DMS53 (cell line): ENCODE data around the gene DLGAP4.

ENCODE experiments used
- DNase-seq: peaks from one replicate; lab custom pipeline; 2025; lab: John Stamatoyannopoulos, UW

The DLGAP4 gene, protein sequence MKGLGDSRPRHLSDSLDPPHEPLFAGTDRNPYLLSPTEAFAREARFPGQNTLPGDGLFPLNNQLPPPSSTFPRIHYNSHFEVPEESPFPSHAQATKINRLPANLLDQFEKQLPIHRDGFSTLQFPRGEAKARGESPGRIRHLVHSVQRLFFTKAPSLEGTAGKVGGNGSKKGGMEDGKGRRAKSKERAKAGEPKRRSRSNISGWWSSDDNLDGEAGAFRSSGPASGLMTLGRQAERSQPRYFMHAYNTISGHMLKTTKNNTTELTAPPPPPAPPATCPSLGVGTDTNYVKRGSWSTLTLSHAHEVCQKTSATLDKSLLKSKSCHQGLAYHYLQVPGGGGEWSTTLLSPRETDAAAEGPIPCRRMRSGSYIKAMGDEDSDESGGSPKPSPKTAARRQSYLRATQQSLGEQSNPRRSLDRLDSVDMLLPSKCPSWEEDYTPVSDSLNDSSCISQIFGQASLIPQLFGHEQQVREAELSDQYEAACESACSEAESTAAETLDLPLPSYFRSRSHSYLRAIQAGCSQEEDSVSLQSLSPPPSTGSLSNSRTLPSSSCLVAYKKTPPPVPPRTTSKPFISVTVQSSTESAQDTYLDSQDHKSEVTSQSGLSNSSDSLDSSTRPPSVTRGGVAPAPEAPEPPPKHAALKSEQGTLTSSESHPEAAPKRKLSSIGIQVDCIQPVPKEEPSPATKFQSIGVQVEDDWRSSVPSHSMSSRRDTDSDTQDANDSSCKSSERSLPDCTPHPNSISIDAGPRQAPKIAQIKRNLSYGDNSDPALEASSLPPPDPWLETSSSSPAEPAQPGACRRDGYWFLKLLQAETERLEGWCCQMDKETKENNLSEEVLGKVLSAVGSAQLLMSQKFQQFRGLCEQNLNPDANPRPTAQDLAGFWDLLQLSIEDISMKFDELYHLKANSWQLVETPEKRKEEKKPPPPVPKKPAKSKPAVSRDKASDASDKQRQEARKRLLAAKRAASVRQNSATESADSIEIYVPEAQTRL

DNA sequence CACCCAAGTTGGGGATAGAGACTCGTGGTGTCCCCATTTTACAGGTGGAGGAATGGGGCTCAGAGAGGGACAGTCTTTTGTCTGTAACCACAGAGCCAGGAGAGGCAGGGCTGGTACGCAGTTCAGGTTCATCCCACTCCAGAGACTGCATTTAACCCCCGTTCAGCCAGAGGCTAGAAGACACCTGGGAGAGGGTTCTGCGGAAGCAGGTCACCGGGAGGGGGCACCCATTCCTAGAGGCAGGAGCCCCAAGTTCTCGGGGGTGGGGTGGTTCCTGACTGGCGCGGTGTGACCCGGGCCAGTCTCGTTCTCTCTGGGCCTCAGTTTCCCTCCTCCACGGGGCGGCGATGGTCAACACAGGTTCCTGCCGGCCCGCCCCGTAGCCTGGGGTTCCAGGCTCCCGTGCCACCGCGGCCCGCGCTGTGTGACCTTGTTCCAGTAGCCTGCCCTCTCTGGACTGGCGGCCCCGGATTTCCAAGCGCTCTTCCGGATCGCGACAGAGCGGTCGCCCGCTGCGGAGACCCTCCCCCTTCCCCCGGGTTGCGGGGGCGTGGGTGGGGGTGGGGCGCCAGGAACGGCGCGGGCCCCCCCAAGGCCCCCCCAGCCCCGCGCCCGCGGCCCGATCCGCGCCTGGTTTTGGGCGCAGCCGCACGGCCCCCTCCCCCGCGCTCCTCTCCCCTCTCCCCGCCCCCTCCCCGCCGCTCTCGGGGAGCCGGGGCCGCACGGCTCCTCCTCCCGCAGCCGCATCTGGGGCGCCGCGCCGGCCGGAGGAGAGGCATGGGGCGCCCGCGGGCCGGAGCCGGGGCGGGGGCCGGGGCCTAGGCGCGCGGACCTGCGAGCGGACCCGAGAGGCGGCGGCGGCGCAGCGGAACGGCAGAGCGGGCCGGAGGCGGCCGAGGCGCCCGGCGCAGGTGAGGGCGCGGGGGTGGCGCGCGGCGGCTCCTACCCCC lies at the start of gene DLGAP4:
DLGAP4 (plus strand) TSS at position 738 of the 950 bp plus-strand sequence. CDS start 125,379 bp downstream, outside the sequence.
- DNase-seq, result peak; percentile 46

DNA sequence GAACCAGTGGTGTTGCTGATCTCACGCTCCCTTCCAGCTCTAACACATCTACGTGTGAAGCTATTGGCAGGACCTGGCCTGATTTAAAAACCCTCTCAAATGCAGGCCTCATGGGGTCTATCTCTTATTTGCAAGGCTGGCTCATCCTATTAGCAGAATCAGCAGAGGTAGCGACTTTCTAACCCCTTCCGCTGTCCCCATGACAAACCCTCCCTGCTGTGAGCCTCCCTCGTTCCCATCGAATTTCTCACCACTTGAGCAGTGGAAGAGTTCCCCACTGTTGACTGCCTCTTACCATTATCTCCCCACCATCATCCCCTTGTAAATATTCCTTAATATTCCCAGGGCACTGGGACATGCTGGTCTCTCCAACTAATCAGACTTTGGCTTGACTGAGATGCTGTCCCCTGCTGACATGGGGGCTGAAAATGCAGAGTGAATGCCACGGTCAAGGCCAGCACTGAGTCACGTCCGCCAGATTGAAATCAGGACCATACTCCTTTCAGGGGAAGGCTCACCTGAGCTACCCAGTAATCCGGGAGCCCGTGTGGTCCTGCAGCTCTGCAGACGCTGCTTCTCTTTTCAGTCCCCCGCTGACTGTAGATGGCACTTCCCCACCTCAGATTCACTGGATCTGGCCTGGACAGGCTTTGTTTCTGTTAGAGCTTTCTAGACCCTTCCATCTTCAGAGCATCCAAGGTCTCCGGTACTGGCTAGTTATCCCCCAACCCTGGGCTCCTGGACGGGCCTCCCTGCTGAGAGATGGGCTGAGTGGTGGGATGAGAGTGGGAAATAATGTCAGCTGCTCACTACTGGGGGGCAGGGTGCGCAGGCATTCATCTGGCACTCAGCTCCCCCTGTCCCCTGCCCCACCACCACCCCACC lies 46.7 kb upstream of the DLGAP4 start:
- DNase-seq, result no peak

DNA sequence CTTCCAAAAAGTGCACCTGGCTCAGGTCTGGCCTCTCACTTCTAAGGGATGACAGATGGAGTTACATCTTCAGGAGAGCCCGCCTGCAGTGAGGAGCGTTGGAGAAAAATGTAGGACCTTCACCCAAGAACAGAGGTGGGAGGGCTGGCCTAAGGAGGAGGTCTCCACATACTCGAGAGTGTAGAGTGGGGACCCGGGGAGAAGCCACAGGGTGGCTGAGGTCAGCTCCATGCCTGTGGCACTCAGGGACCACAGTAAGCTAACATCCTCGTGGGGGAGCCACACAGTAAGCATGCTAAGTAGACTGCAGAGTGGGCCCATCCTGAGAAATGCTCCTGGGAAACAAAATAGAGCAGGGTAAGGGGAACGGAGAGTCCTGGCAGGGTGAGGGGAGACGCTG lies 45.8 kb upstream of the DLGAP4 start:
- DNase-seq, result no peak

DNA sequence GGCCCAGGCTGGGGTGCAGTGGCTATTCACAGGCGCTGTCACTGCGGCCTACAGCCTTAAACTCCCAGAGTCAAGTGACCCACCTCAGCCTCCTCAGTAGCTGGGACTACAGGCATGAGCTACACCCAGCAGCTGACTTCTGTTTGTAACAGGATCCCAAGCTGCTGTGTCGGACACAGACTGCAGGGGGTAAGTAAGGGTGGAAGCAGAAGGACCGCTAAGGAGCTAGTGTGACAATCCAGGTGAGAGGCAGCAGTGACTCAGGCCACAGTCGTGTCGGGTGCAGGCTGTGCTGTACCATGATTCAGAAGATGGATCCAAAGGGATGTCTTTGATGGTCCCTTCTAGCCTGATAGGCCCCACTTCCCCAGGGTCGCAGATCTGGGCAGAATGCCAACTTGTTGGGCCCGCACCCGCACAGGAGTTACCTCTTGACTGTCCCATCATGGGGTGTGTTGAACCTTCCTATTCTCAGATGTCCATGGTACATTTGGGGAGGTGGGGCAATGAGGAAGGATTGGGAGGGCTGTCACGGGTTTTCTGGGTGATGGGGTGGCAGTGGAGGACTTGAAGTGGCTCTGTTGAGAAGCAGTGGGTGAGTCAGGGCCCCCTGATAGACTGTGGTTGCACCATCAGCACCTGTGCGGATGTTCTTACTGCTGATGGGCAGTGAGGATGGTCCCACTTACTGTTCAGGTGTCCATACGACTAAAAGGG lies 44.6 kb upstream of the DLGAP4 start:
- DNase-seq, result peak; percentile 22

DNA sequence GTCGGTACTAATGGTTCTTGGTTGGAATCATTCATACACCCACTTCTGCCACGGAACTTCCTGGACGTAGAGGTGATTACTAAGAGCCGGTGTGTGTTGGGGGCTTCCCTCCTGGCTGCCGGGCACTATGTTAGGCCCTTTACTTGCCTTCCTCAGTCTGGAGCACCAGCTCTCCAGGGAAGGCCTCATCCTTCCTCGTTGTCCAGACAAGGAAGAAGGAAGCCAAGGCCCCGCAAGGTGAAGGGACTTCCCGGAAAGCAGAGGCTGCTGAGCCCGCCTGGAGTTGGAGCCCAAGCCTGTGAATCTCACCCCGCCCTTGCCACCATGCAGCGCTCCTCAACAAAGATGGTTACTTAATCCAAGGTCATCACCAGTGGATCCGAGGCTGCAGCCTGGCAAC lies 43.7 kb upstream of the DLGAP4 start:
- no peak for DNase-seq

DNA sequence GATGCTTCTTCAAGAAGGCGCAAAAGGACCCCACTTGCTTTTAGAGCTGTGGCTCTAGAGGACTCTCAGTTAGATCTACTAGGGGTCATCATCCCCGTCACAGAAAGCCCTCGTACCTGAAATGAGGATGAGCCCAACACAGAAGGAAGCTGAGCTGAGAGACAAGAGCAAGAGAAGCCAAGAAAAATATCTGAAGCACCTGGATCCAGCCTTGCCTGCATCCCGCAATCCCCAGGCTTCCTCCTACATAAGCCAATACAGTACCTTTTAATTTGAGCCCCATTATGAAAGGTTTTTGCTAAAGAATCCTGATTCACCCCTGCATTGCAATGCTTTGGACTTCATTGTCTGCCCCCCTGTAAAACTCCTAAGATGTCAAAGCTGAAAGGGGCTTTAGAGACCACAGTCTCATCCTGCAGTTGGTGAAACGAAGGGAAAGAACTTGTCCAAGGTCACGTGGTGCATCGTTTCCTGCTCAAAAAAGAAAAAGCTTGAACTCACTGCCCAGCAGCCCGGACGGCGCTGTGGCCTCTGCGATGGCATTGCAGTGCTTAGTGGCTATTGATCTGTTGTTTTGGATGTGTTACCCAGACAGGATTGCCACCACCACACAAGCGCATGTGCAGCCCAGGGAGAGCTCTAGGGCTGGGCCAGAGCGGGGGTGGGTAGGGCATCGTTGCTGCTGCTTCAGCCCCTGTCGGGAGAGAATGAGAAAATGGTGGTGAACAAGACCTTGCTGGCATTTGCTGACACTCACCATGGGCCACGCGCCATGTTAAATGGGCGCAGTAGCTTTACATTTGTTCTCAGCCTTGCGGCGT lies 41.5 kb upstream of the DLGAP4 start:
- DNase-seq, result no peak

DNA sequence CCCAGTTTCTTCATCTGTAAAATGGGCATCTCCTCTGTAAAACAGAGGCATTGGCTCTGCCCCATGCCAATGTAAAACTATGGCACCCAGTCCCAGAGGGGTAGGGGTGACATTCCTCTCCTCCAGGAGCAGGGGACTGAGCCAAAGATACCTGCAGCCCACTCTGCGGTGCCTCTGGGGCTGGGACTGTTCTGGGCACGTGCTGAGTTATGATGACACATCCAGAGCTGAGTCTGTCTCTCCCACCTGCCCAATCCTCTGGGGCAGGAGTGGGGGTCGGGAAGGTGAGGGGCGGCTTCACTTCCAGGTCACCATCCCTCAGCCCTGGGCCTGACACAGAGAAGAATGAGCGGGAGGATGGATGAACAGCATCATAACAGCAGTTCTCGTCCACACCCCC lies 40.0 kb upstream of the DLGAP4 start:
- no peak for DNase-seq

DNA sequence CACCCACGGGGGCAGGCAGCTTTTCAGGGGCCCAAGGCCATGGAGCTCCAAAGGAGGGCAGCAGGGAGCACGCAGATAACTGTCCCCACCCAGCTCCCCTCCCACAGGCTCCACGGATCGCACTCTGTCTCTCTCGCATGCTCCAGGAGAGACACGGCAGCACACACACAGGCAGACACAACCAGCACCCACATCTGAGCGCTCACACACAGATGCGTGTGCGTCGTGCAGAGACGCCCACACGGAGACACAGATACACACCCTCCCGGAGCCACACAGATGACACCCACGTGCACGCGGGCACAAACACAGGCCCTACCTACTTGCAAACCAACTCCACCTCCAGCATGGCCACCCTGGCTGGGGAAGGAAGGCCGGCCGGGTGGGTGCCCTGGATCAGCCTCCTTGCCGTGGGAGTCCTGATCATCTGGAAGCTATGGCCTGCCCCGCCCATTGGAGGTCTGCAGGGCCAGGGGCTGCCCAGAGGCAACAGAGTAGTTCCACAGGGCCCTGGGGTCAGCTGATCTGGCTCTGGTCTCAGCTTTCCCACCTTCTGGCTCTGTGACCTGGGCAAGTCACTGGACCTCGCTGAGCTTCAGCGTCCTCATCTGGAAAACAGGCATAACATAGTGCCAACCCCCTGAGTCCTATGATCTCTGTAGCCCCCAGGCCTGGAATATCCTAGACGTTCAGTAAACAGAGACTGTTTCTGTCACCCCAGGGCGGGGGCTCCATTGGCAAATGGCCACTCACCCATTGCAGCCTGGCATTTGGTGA lies 38.3 kb upstream of the DLGAP4 start:
- no peak for DNase-seq

DNA sequence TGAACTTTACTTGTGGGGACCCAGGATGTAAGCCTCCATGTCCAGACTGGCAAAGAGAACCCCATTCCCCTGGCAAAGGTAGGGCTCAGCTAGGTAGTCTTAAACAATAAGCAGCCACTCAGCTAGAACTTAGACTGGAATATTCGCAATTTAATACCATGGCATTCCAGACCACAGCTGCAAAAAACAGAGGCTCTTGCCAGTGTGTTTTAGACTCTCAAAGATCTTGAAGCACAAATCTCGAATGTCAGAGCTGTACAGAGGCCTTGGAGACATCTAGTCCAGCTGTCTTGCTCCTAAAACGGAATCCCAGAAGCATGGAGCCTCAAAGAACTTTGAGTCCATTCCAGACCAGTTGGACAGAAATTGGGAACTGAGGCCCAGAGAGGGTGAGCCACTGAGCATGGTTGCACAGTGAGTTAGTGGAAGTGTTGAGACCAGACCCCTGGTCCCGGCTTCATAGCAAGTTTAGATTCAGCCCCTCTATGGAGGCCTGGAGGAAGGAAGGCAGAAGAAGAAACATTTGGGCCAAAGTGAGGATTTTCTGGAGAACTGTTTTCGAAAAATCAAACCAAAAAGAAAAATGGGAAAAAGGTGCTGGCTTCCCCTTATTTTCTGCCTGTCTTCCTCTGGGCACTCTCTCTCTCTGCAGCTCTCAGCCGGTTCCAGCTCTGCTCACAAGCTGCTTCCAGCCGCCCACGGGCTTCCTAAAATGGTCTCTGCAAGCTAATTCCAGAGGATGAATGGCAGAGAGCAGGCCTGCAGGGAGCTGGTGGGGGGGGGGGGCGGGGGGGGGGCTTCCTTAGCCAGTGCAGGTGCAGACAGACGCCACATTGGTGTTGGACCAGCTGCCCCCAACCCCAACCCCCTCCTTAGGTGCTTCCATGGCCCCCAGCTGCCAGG lies 37.4 kb upstream of the DLGAP4 start:
- DNase-seq, result no peak

DNA sequence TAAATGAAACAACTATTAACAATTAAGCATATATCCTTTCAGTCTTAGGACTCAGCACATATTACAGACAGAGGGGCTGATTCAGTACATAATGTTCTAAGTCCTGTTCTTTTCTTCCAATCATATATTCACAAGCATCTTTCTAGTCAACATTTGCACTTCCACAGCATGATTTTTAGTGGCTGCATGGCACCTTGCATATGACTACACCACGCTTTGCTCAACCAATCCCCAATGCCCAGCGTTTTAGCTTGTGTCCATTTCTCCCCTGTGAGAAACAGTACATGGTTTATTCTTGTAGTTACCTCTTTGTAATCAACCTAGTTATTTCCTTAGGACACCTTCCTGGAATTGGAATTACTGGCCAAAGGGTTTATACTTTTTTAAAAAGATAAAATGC lies 36.6 kb upstream of the DLGAP4 start:
- DNase-seq, result no peak

DNA sequence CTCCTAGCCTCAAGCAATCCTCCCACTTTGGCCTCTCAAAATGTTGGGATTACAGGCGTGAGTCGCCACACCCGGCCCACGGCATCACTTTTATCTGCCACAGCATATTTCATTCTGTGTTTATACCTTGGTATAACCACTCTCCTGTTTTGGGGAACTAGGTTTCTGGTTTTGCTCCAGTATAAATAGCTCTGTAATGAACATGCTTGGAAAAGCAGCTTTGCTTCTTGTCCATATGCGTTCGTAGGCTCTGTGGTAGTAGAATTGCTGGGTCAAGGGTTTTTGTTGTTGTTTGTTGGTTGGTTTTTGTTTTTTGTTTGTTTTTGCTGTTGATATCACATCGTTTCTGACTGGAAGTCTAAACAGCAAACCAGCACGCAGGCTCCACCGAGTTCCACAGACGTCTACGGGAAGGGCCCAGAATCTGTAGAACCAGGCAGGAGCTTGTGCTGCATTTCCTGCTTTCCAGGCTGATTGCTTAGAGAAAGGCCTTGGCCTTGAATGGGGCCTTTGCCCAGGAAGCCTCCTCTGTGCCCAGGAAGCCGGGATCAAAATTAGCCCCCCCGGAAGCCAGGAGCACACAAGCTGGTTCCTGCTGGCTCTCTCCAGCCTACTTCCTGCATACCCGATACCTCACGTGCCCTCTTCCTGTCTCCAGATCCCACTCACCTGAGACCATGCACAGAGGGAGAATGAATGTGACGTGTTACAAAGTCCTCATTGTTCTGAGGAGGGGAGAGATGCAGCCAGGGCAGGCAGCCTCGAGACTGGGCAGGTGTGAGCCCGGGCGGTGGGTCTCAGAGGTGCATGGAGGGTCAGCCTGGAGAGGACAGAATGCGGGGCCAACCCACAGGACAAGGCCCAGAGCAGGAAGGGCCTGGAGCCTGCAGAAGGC lies 35.1 kb upstream of the DLGAP4 start:
- DNase-seq, result no peak

DNA sequence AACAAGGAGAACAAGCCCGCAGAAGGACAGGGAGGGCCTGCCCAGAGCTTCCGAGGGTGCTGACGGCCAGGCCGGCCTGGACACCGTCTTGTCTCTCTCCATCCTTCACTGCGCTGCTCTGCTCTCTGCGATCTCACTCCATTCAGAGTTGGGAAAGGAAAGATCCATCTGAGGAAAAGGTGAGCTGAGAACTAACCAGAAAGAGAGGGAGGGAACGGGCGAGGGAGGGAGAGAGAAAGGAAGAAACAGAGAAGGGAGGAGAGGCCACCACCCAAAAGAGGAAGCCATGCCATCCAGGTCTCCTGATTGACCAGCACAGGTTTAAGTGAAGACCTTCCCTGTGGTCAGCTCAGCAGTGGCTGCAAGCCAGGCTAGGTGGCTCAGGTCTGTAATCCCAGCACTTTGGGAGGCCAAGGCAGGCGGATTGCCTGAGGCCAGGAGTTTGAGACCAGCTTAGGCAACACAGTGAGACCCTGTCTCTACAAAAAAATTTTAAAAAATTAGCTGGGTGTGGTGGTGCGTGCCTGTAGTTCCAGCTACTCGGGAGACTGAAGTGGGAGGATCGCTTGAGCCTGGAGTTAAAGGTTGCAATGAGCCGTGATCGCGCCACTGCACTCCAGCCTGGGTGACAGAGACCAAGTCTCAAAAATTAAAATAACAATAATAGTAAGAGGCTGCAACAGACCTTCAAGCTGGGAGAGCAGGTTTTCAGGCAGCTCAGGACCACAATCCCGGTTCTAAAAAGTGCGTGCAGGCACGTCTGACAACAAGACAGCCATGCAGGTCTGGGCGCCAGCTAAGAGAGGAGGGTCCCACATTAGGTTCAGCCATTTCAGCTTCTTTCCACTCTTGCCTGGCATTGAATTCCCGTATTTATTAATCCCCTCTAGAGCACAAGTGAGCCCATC lies 34.2 kb upstream of the DLGAP4 start:
- DNase-seq, result no peak

DNA sequence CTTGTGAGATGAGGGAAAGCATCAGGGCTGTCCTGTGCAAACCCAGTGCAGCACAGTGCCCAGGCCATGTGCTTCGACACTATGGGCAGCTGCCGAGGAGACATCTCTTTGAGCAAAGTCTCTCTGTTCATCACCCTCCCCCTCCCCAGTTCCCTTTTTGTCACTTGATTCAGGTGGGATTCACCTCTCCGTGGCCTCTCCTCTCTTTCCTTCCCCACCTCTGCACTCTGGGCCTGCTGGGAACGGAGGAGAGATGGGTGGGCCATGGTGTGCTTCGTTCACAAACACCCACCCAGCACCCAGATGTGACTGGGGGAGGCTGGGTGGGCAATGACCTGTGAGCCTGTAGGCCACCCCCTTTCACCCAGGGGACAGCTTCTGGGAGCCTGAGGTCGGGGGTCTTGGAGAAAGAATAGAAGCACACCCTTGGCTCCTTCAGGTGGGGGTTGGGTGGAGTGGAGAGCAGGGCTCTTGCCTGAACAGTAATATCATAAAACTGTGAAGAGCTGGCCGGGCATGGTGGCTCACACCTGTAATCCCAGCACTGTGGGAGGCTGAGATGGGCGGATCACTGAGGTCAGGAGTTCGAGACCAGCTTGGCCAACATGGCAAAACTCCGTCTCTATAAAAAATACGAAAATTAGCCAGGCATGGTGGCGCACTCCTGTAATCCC lies 33.5 kb upstream of the DLGAP4 start:
- no peak for DNase-seq

DNA sequence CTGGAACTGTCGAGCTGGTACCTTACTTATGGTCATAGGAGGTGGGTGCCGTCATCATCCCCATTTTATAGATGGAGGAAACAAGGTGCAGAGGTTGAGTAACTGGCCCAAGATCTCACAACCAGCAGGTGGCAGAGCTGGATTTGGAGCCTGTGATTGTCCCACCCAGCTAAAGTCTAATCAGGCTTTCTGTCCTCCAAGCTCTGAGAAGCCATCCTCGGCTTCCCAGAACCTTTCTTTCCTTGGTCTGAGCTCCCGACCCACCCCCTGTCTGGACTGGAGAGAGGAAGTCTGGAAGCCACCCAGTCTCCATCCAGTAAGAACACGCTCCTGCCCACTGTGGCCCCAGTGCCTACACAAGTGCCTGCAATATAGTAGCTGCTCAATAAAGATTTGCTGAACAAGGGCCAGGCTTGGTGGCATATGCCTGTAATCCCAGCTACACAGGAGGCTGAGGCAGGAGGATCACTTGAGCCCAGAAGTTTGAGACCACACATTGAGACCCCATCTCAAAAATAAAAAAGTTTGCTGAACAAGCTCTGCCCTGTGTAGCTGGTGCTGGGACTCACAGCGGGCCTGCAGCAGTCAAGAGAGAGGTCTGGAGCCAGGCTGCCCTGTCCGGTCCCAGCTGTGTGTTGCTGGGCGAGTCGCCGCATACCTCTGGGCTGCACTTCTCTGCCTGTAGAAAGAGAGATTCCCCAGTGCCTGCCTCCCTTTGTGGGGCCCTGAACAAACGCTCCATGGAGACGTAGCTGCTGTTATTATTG lies 32.5 kb upstream of the DLGAP4 start:
- DNase-seq, result peak; percentile 69
